Lower lobe of right lung (tissue), 2 donors: ENCODE measurements around the gene SMTNL2. TPM values are rescaled to one million over a fixed set of nuclear protein-coding genes. Genes with fewer than 3 reads are reported as not detected.
A peak's percentile ranks its signal among the peaks of the same experiment; 100 is the strongest.
"Not testable (repeated sequence)": the region's sequence is repeated elsewhere in the genome, so short reads cannot be mapped to it uniquely, and the experiment has no call there.

Source experiments
- ATAC-seq, 2 donors: fragments of 200-7000 bp; cut with Tn5 transposase; one replicate each; pipeline ENCODE4 v1.9.1; 2020 to 2022; ENCODE audit warnings: mild to moderate bottlenecking in 2 of 2, moderate library complexity in 2 of 2
- DNase-seq: peaks from one replicate; pipeline ENCODE4 v3.0.0-alpha.2; 2020
- H3K27ac ChIP-seq: fragments of 200-600 bp; one replicate; pipeline ENCODE4 v1.8.0; 2022
- H3K27me3 ChIP-seq: fragments of 200-600 bp; one replicate; pipeline ENCODE4 v1.8.0; 2022; ENCODE audit warnings: low read depth
- H3K36me3 ChIP-seq: fragments of 200-600 bp; one replicate; pipeline ENCODE4 v1.8.0; 2022; ENCODE audit warnings: mild to moderate bottlenecking
- H3K4me1 ChIP-seq: fragments of 200-600 bp; one replicate; pipeline ENCODE4 v1.8.0; 2022
- H3K4me3 ChIP-seq: fragments of 200-600 bp; one replicate; pipeline ENCODE4 v1.8.0; 2022; ENCODE audit warnings: mild to moderate bottlenecking
- H3K9me3 ChIP-seq: fragments of 200-600 bp; one replicate; pipeline ENCODE4 v1.8.0; 2022
- intact Hi-C: fragments of 100-400 bp; cut with DNase I; formaldehyde crosslinking; loops from one replicate; pipeline ENCODE4 v1.11.0; 2022
- total RNA-seq: library from RNA; stranded (reverse); fragmentation: NEBNext Ultra II Directional; extraction: Animal tissue kit (Norgen Biotek cat#: 25700); gene quantifications from one replicate; pipeline ENCODE4 v1.2.1, GENCODE V29; 2021
- TF ChIP-seq, protein P1 (sequence below): fragments of 200-600 bp; IDR thresholded peaks from one replicate; pipeline ENCODE4 v1.8.0; 2022; ENCODE audit warnings: antibody characterized with exemption, mild to moderate bottlenecking
- donor health status: DM: no; HTN: yes; CAD: no; lungs with severe emphysema.

The SMTNL2 gene
- total RNA-seq, 1 donor from 2014 or later, result 6.4 TPM

GRCh38 chr17:4594931-4595684 is 10.8 kb downstream of the SMTNL2 start:
- peak; percentile 49 to 73 for ATAC-seq
- peak; percentile 74 for DNase-seq

GRCh38 chr17:4595685-4596342 is 11.5 kb downstream of the SMTNL2 start:
- H3K4me1 ChIP-seq, result peaks cover 25% of the 10 kb centered on the region
- H3K27ac ChIP-seq, H3K36me3 ChIP-seq, H3K4me3 ChIP-seq, intact Hi-C loops, ATAC-seq, H3K27me3 ChIP-seq, H3K9me3 ChIP-seq, DNase-seq: not testable (repeated sequence)

More at GRCh38 chr17:4594931-4595684, 10.8 kb downstream of the SMTNL2 start:
- H3K9me3 ChIP-seq, result no peaks in the 10 kb centered on the region
- peaks cover 25% of the 10 kb centered on the region for H3K4me1 ChIP-seq
- peak overlapping the region; percentile 20 for H3K4me3 ChIP-seq
- intact Hi-C loops, result no loop called here
- H3K36me3 ChIP-seq, result no peaks in the 10 kb centered on the region
- H3K27ac ChIP-seq, result no peak overlapping the region
- TF ChIP-seq, protein P1, sequence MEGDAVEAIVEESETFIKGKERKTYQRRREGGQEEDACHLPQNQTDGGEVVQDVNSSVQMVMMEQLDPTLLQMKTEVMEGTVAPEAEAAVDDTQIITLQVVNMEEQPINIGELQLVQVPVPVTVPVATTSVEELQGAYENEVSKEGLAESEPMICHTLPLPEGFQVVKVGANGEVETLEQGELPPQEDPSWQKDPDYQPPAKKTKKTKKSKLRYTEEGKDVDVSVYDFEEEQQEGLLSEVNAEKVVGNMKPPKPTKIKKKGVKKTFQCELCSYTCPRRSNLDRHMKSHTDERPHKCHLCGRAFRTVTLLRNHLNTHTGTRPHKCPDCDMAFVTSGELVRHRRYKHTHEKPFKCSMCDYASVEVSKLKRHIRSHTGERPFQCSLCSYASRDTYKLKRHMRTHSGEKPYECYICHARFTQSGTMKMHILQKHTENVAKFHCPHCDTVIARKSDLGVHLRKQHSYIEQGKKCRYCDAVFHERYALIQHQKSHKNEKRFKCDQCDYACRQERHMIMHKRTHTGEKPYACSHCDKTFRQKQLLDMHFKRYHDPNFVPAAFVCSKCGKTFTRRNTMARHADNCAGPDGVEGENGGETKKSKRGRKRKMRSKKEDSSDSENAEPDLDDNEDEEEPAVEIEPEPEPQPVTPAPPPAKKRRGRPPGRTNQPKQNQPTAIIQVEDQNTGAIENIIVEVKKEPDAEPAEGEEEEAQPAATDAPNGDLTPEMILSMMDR, result peak; percentile 58
- H3K27me3 ChIP-seq, result no peaks in the 10 kb centered on the region

- H3K27ac ChIP-seq, result no peak overlapping the region
- intact Hi-C loops, result no loop called here
- TF ChIP-seq, protein P1, result no peak
These were observed 12.5 kb downstream of the SMTNL2 start for GRCh38 chr17:4596636-4597380.

DNA sequence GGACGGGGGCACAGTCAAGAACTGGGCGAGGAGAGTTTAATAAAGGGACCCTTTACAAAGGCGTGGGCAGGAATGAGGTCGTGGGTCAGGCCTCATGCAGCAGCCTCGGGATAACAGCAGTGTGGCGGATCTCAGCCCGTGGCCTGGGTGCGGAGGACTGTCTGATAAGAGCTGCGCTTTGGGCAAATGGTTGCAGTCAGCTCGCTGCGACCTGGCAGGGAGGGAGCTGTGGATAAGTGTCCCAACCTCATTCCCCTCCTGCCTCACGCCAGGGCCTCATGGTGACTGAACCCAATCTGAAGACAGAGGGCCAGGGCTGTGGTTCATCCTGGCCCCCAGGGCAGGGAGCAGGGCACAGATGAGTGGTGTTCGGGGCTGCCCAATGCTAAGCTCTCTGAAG is 13.6 kb downstream of the SMTNL2 start:
- H3K4me3 ChIP-seq, result no peak overlapping the region
- no peaks in the 10 kb centered on the region for H3K9me3 ChIP-seq
- no peaks in the 10 kb centered on the region for H3K27me3 ChIP-seq
- no peak for DNase-seq
- peak overlapping the region; percentile 72 for H3K27ac ChIP-seq
- no peaks in the 10 kb centered on the region for H3K36me3 ChIP-seq
- intact Hi-C loops, result no loop called here
- TF ChIP-seq, protein P1, result no peak
- ATAC-seq, result no peak
- H3K4me1 ChIP-seq, result peaks cover 25% of the 10 kb centered on the region

More at GRCh38 chr17:4596636-4597380, 12.5 kb downstream of the SMTNL2 start:
- Histone ChIP-seq H3K36me3 (no peaks in the 10 kb centered on the region), H3K4me3 (no peak overlapping the region), H3K27me3 (no peaks in the 10 kb centered on the region), H3K4me1 (peaks cover 25% of the 10 kb centered on the region), H3K9me3 (no peaks in the 10 kb centered on the region)
- no peak for ATAC-seq
- DNase-seq, result no peak

DNA sequence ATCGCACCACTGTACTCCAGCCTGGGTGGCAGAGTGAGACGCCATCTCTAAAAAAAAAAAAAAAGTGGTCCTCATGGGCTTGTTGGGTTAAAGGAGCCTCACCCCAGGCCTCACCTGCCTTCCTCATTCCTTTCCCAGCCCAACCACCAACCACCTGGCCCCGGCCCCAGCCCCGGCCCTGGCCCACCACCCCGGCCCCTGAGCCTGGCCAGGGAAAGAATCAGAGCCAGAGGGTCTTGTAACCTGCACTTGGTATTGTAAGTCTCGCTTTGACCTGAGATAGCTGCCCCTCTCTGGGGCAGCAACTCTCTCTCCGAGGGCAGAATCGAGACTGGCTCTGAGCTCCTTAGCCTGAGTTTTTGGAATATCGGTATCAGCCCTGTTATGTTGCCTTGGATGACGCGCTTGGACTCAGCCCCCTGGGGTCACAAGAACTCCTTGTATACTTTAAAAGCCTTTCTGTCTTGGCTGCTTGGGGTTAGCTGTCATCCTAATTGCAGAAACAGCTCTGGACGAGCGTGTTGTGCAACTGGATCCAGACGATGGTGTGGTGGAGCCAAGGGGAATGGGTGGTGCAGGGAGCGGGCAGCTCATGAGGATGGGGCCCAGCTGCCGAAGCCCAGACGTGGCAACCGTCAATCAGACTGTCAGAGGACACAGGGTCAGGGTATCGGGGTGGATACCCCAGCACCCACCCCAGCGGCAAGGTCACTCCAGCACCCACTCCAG is 14.6 kb downstream of the SMTNL2 start:
- no peak overlapping the region for H3K4me3 ChIP-seq
- H3K27ac ChIP-seq, result peak overlapping the region; percentile 72
- no peaks in the 10 kb centered on the region for H3K9me3 ChIP-seq
- peaks cover 25% of the 10 kb centered on the region for H3K4me1 ChIP-seq
- TF ChIP-seq, protein P1, result no peak
- intact Hi-C loops, result no loop called here
- peak; percentile 67 to 77 for ATAC-seq
- no peaks in the 10 kb centered on the region for H3K36me3 ChIP-seq
- DNase-seq, result no peak
- H3K27me3 ChIP-seq, result no peaks in the 10 kb centered on the region
